Measurements from ENCODE around the gene LONP2. TPM values are rescaled to one million over a fixed set of nuclear protein-coding genes. Genes with fewer than 3 reads are reported as not detected.

The LONP2 gene
- total RNA-seq, 1 donor: 56.8 TPM

- Histone ChIP-seq H3K36me3 (ENCODE audit: insufficient read depth, low read length) (no peaks in the 10 kb centered on the region), H3K4me2 (ENCODE audit: insufficient read depth, low read length) (no peak overlapping the region), H3K79me2 (ENCODE audit: insufficient read depth, low read length) (no peaks in the 10 kb centered on the region), H4K20me1 (ENCODE audit: insufficient read depth, low read length) (no peaks in the 10 kb centered on the region), H3K27ac (ENCODE audit: low read depth, low read length) (no peak overlapping the region), H3K4me1 (ENCODE audit: insufficient read depth, low read length) (no peaks in the 10 kb centered on the region), H3K4me3 (ENCODE audit: insufficient read depth, low read length) (no peak overlapping the region), H2AFZ (ENCODE audit: low read length) (no peak overlapping the region), H3K27me3 (ENCODE audit: insufficient read depth, low read length) (no peaks in the 10 kb centered on the region), H3K9me3 (ENCODE audit: low read depth, low read length) (no peaks in the 10 kb centered on the region)
- no peak for DNase-seq (ENCODE audit: insufficient read length, low spot score, missing footprints)
- TF ChIP-seq, protein P1, sequence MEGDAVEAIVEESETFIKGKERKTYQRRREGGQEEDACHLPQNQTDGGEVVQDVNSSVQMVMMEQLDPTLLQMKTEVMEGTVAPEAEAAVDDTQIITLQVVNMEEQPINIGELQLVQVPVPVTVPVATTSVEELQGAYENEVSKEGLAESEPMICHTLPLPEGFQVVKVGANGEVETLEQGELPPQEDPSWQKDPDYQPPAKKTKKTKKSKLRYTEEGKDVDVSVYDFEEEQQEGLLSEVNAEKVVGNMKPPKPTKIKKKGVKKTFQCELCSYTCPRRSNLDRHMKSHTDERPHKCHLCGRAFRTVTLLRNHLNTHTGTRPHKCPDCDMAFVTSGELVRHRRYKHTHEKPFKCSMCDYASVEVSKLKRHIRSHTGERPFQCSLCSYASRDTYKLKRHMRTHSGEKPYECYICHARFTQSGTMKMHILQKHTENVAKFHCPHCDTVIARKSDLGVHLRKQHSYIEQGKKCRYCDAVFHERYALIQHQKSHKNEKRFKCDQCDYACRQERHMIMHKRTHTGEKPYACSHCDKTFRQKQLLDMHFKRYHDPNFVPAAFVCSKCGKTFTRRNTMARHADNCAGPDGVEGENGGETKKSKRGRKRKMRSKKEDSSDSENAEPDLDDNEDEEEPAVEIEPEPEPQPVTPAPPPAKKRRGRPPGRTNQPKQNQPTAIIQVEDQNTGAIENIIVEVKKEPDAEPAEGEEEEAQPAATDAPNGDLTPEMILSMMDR (IDR thresholded peaks at IDR 0.05; ENCODE audit: extremely low read depth, low read depth, low read length): no peak
Measured at GRCh38 chr16:48210747-48211146, 33.4 kb upstream of the LONP2 start.

DNA sequence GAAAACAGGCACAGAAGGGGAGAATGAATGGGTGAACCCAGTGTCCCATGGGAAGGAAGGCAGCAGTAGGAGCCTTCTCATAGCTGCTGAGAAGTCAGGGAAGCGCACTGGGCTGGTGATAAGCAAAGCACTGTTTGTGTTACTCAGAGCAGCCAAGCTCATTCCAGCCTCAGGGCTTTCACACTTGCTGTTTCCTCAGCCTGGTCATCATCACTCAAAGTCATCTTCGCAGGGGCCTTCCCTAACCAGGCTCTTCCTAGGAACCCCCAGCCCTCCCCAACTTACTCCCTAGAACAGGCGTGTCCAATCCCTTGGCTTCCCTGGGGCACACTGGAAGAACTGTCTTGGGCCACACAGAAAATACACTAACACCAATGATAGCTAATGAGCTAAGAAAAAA is 32.1 kb upstream of the LONP2 start:
- DNase-seq (ENCODE audit: insufficient read length, low spot score, missing footprints): no peak
- Histone ChIP-seq H4K20me1 (ENCODE audit: insufficient read depth, low read length) (no peaks in the 10 kb centered on the region), H3K27me3 (ENCODE audit: insufficient read depth, low read length) (no peaks in the 10 kb centered on the region), H3K27ac (ENCODE audit: low read depth, low read length) (no peak overlapping the region), H3K4me3 (ENCODE audit: insufficient read depth, low read length) (no peak overlapping the region), H2AFZ (ENCODE audit: low read length) (no peak overlapping the region), H3K9me3 (ENCODE audit: low read depth, low read length) (no peaks in the 10 kb centered on the region), H3K79me2 (ENCODE audit: insufficient read depth, low read length) (no peaks in the 10 kb centered on the region), H3K4me2 (ENCODE audit: insufficient read depth, low read length) (no peak overlapping the region), H3K4me1 (ENCODE audit: insufficient read depth, low read length) (no peaks in the 10 kb centered on the region), H3K36me3 (ENCODE audit: insufficient read depth, low read length) (no peaks in the 10 kb centered on the region)
- TF ChIP-seq, protein P1 (IDR thresholded peaks at IDR 0.05; ENCODE audit: extremely low read depth, low read depth, low read length): no peak

GRCh38 chr16:48215738-48216137 is 28.4 kb upstream of the LONP2 start:
- Histone ChIP-seq H3K4me3 (ENCODE audit: insufficient read depth, low read length) (no peak overlapping the region), H3K36me3 (ENCODE audit: insufficient read depth, low read length) (no peaks in the 10 kb centered on the region), H3K4me2 (ENCODE audit: insufficient read depth, low read length) (no peak overlapping the region), H3K27me3 (ENCODE audit: insufficient read depth, low read length) (no peaks in the 10 kb centered on the region), H2AFZ (ENCODE audit: low read length) (no peak overlapping the region), H3K27ac (ENCODE audit: low read depth, low read length) (no peak overlapping the region), H3K9me3 (ENCODE audit: low read depth, low read length) (no peaks in the 10 kb centered on the region), H4K20me1 (ENCODE audit: insufficient read depth, low read length) (no peaks in the 10 kb centered on the region), H3K4me1 (ENCODE audit: insufficient read depth, low read length) (no peaks in the 10 kb centered on the region), H3K79me2 (ENCODE audit: insufficient read depth, low read length) (no peaks in the 10 kb centered on the region)
- DNase-seq (ENCODE audit: insufficient read length, low spot score, missing footprints): no peak
- TF ChIP-seq, protein P1 (IDR thresholded peaks at IDR 0.05; ENCODE audit: extremely low read depth, low read depth, low read length): no peak

GRCh38 chr16:48217708-48218107 is 26.4 kb upstream of the LONP2 start:
- DNase-seq (ENCODE audit: insufficient read length, low spot score, missing footprints): no peak
- H2AFZ ChIP-seq (ENCODE audit: low read length): no peak overlapping the region
- H3K79me2 ChIP-seq (ENCODE audit: insufficient read depth, low read length): no peaks in the 10 kb centered on the region
- TF ChIP-seq, protein P1 (IDR thresholded peaks at IDR 0.05; ENCODE audit: extremely low read depth, low read depth, low read length): no peak
- no peaks in the 10 kb centered on the region for H3K9me3 ChIP-seq (ENCODE audit: low read depth, low read length)
- no peak overlapping the region for H3K27ac ChIP-seq (ENCODE audit: low read depth, low read length)
- no peaks in the 10 kb centered on the region for H4K20me1 ChIP-seq (ENCODE audit: insufficient read depth, low read length)
- no peaks in the 10 kb centered on the region for H3K36me3 ChIP-seq (ENCODE audit: insufficient read depth, low read length)
- H3K4me1 ChIP-seq (ENCODE audit: insufficient read depth, low read length): no peaks in the 10 kb centered on the region
- H3K27me3 ChIP-seq (ENCODE audit: insufficient read depth, low read length): no peaks in the 10 kb centered on the region
- no peak overlapping the region for H3K4me2 ChIP-seq (ENCODE audit: insufficient read depth, low read length)
- no peak overlapping the region for H3K4me3 ChIP-seq (ENCODE audit: insufficient read depth, low read length)

Measured in osteoblast (primary cell).